Fibroblast of upper back skin (primary cell): ENCODE results near the gene KLC3.
"Not testable (repeated sequence)": the region's sequence is repeated elsewhere in the genome, so short reads cannot be mapped to it uniquely, and the experiment has no call there.

Source experiments
- DNase-seq: peaks from one replicate; pipeline ENCODE4 v3.0.0-alpha.2; 2013

KLC3 gene

GRCh38 chr19:45320997-45321775 is 19.4 kb upstream of the KLC3 start:
- no peak for DNase-seq

GRCh38 chr19:45321848-45322247 is 18.7 kb upstream of the KLC3 start:
- DNase-seq, result no peak

GRCh38 chr19:45322311-45322710 is 18.2 kb upstream of the KLC3 start:
- no peak for DNase-seq

GRCh38 chr19:45322744-45323281 is 17.7 kb upstream of the KLC3 start, which contains the start of gene CKM:
TSS of gene CKM (minus strand) at chr19:45322875. CDS start at chr19:45319713, 3,162 bp downstream.
- no peak for DNase-seq

DNA sequence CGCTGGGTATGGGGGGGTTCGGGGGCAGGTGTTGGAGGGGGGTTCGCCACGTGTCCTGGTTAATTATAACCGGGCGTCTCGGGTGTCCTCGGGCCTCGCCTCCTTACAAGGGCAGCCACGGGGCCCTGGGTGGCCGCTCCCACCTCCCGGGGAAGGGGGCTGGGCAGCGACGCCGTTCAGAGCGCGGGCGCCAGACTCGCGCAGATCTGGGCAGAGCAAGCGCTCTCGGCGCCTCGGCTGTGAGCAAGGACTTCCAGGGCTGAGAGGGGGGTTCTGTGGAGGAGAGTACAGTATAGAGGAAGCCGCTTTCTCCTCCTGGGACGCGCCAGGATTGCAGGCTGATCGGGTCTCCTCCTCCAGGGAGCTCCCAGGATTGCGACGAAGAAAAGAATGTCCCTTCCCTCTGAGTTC is 16.9 kb upstream of the KLC3 start:
- DNase-seq, result no peak

GRCh38 chr19:45324349-45324907 is 16.1 kb upstream of the KLC3 start:
- DNase-seq, result no peak

- no peak for DNase-seq
Observed at GRCh38 chr19:45327404-45328143, 13.0 kb upstream of the KLC3 start.

- no peak for DNase-seq
Observed at GRCh38 chr19:45331411-45331810, 9.1 kb upstream of the KLC3 start.

- DNase-seq, result no peak
Observed at GRCh38 chr19:45333609-45334303, 6.8 kb upstream of the KLC3 start.

GRCh38 chr19:45334881-45335280 is 5.7 kb upstream of the KLC3 start:
- not testable (repeated sequence) for DNase-seq

DNA sequence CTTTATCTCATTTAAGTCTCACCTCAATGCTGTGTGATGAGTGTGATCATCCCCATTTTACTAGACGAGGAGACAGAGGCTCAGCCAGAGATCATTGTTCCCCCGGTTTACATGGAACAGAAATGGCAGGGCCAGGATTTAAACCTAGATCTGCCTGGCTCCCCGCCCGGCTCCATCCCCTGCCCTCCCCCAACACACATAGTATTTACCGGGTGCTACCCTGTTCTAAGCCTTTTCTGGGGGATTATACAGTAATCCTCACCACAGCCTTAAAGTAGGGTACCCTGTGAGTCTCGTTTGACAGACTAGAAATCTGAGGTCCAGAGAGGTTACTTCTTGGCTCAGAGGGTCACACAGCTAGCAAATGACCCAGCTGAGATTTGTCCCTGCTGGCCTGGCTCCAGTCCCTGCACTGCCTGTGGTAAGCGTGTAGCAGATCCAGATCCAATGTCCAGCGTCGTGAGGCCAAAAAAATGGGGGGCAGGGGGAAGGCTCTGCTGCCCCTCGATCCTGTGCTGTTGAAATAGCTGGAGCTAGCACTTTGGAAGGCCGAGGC is 3.8 kb upstream of the KLC3 start:
- DNase-seq, result no peak

- DNase-seq, result no peak
Observed at GRCh38 chr19:45339629-45340028, 921 bp upstream of the KLC3 start.

- no peak for DNase-seq
Observed at GRCh38 chr19:45340899-45341453, 426 bp downstream of the KLC3 start.

GRCh38 chr19:45342911-45343310 is 2.4 kb downstream of the KLC3 start:
- no peak for DNase-seq

DNA sequence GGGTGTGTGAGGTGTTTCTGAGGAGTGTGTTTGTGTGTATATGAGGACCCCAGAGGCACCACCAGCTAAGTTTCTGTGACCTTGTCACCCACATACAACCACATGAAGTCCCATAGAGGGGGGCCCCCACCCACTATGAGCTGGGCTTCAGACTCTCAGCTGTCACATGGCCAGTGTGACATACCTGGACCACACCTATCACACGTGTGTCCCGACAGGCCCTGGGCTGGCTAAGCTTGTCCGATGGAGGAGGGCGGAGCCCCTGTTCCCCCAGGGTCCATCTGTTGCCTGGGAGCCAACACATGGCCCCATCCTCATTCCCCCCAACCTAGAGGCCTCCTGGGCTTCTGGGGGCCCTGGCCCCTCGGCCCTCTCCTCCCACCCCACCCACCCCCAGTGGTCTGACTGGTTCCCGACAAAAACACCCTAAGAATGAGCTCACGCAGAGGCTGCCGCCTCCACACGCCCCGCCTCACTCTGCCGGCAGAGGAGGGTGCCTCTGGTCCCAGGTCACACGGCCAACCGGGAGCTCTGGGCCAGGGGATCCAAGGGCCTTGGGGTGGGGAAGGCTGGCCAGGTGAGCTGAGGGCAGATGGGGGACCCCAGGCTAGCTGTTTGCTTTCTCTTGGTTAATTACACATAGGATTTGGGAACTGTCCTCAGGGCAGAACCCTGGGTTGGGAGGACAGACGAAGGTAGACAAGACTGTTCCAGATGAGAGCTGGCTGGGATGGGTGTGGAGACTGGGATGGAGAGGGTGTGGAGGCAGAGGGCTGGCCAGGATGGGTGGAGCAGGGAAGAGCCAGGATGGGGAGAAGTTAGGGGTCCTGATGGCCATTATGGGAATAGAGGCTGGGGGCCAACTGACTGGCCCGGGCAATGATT is 4.3 kb downstream of the KLC3 start:
- DNase-seq, result no peak

GRCh38 chr19:45345506-45345860 is 4.9 kb downstream of the KLC3 start:
- no peak for DNase-seq

DNA sequence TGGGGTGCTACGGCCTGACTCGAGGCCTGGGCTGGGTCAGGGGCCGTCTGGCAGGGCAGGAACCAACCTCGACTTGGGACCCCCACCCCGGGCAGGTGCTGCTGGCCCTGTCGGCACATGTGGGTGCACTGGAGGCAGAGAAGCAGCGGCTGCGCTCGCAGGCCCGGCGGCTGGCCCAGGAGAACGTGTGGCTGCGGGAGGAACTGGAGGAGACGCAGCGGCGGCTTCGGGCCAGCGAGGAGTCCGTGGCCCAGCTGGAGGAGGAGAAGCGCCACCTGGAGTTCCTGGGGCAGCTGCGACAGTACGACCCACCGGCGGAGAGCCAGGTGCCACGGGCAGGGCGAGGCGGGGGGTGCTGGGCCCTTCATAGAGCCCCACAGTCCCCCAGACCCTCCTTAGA is 5.9 kb downstream of the KLC3 start:
- DNase-seq, result no peak

DNA sequence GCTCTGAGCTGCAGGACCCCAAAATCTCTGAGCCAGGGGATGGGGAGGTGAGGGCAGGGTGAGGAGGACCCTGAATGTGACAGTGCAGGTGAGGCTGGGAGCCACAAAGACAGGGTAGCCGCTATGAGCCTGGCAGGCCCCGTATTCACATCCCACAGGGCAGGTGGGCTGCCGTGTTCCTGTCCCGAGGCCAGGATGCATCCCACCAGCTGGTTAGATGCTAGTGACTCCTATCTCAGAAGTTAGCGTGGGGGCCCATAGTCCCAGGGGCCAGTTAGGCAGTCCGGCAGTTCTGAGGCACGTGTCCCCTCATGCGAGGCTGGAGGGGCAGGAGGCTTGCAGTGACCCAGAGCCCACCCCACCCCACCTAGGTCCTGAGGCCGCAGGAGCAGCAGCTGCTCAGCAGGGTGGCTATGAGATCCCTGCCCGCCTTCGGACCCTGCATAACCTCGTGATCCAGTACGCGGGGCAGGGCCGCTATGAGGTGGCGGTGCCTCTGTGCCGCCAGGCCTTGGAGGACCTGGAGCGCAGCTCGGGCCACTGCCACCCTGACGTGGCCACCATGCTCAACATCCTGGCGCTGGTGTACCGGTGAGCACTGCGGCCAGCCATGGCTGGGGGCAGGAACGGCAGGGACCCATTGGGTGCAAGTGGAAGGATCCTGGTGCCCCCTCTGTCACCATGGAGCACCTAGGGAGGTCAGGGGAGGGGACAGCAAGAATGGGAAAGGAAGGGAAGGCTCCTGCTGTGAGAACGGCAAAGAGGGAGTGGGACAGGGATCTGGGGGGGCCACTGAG is 7.2 kb downstream of the KLC3 start:
- no peak for DNase-seq

- no peak for DNase-seq
Observed at GRCh38 chr19:45348367-45349125, 8.0 kb downstream of the KLC3 start.

DNA sequence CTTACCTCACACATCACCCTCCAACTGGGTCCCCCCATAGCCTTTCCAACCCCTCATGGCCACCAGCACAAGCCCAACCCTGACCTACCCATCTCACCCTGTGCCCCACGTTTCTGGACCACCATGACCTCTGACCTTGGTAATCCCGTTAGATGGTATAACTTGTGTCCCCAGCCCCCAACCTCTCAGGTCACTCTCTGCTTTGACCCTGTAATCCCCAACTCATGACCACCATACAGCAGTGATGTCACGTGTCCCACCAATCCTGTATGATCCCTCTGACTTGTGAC is 8.5 kb downstream of the KLC3 start:
- DNase-seq, result no peak
